ENCODE data around the gene DCDC2B.
A peak's percentile ranks its signal among the peaks of the same experiment; 100 is the strongest.

The DCDC2B gene

GRCh38 chr1:32247452-32247851 lies 38.6 kb downstream of the DCDC2B start:
- Histone ChIP-seq H3K36me3 (ENCODE audit: low read depth) (no peaks in the 10 kb centered on the region), H3K27me3 (ENCODE audit: insufficient read depth, poor library complexity, severe bottlenecking) (no peaks in the 10 kb centered on the region), H3K4me3 (ENCODE audit: severe bottlenecking) (no peak overlapping the region), H3K9me3 (ENCODE audit: severe bottlenecking) (no peaks in the 10 kb centered on the region), H3K4me1 (ENCODE audit: insufficient read depth, poor library complexity, severe bottlenecking) (peaks cover 20% of the 10 kb centered on the region), H3K27ac (ENCODE audit: poor library complexity, severe bottlenecking) (peak overlapping the region; percentile 46)
- ATAC-seq (ENCODE audit: low read depth) (no peak), DNase-seq (ENCODE audit: low spot score) (no peak)
- TF ChIP-seq CTCF (IDR thresholded peaks at IDR 0.05; ENCODE audit: poor library complexity, severe bottlenecking) = no peak

GRCh38 chr1:32247983-32248889 lies 39.3 kb downstream of the DCDC2B start:
- Histone ChIP-seq H3K36me3 (ENCODE audit: low read depth) (no peaks in the 10 kb centered on the region), H3K4me1 (ENCODE audit: insufficient read depth, poor library complexity, severe bottlenecking) (peaks cover 20% of the 10 kb centered on the region), H3K4me3 (ENCODE audit: severe bottlenecking) (no peak overlapping the region), H3K27ac (ENCODE audit: poor library complexity, severe bottlenecking) (peak overlapping the region; percentile 46), H3K9me3 (ENCODE audit: severe bottlenecking) (no peaks in the 10 kb centered on the region), H3K27me3 (ENCODE audit: insufficient read depth, poor library complexity, severe bottlenecking) (no peaks in the 10 kb centered on the region)
- peak; percentile 53 for ATAC-seq (ENCODE audit: low read depth)
- peak; percentile 76 for TF ChIP-seq CTCF (IDR thresholded peaks at IDR 0.05; ENCODE audit: poor library complexity, severe bottlenecking)
- peak; percentile 77 for DNase-seq (ENCODE audit: low spot score)

- Histone ChIP-seq H3K36me3 (ENCODE audit: low read depth) (no peaks in the 10 kb centered on the region), H3K9me3 (ENCODE audit: severe bottlenecking) (no peaks in the 10 kb centered on the region), H3K4me3 (ENCODE audit: severe bottlenecking) (no peak overlapping the region), H3K4me1 (ENCODE audit: insufficient read depth, poor library complexity, severe bottlenecking) (peaks cover 20% of the 10 kb centered on the region), H3K27me3 (ENCODE audit: insufficient read depth, poor library complexity, severe bottlenecking) (no peaks in the 10 kb centered on the region), H3K27ac (ENCODE audit: poor library complexity, severe bottlenecking) (peak overlapping the region; percentile 46)
- peak; percentile 78 for DNase-seq (ENCODE audit: low spot score)
- TF ChIP-seq CTCF (IDR thresholded peaks at IDR 0.05; ENCODE audit: poor library complexity, severe bottlenecking) = no peak
- ATAC-seq (ENCODE audit: low read depth) = peak; percentile 45; the same call in 2 of the 3 replicates
Observed at GRCh38 chr1:32249831-32250525, 41.1 kb downstream of the DCDC2B start.

- Histone ChIP-seq H3K4me3 (ENCODE audit: severe bottlenecking) (no peak within 1 kb of the TSS), H3K27me3 (ENCODE audit: insufficient read depth, poor library complexity, severe bottlenecking) (no peaks in the 10 kb centered on the region), H3K27ac (ENCODE audit: poor library complexity, severe bottlenecking) (peak within 1 kb of the TSS; percentile 46), H3K9me3 (ENCODE audit: severe bottlenecking) (no peaks in the 10 kb centered on the region), H3K36me3 (ENCODE audit: low read depth) (no peaks in the 10 kb centered on the region), H3K4me1 (ENCODE audit: insufficient read depth, poor library complexity, severe bottlenecking) (peaks cover 20% of the 10 kb centered on the region)
- TF ChIP-seq CTCF (IDR thresholded peaks at IDR 0.05; ENCODE audit: poor library complexity, severe bottlenecking) = no peak
- no peak for ATAC-seq (ENCODE audit: low read depth)
- DNase-seq (ENCODE audit: low spot score) = no peak
Observed at GRCh38 chr1:32250893-32251716, 42.2 kb downstream of the DCDC2B start, which contains the start of gene LCK. Gene LCK (plus strand): TSS chr1:32251265. CDS start chr1:32274330, 23,065 bp downstream.

Measured in RWPE2 (cell line).